ENCODE data around the gene ADAM12. TPM values are rescaled to one million over a fixed set of nuclear protein-coding genes. Genes with fewer than 3 reads are reported as not detected.
A peak's percentile ranks its signal among the peaks of the same experiment; 100 is the strongest.

Gene ADAM12
- total RNA-seq, 1 donor from 2014 or later = 3.7 TPM

- TF ChIP-seq POLR2AphosphoS5 (IDR thresholded peaks at IDR 0.05; ENCODE audit: insufficient read depth in 1 of 2, low read depth in 1 of 2) = no peak
- no peak for DNase-seq (ENCODE audit: extremely low spot score in 2 of 2)
- H3K4me1 ChIP-seq = no peaks in the 10 kb centered on the region
- no peaks in the 10 kb centered on the region for H3K27me3 ChIP-seq
- no peak overlapping the region for H3K27ac ChIP-seq
- H3K9me3 ChIP-seq = no peaks in the 10 kb centered on the region
- H3K4me3 ChIP-seq = no peak overlapping the region
- intact Hi-C loops (cut with DNase I) = no loop called here
- H3K36me3 ChIP-seq = no peaks in the 10 kb centered on the region
These were observed 128.4 kb downstream of the ADAM12 start for GRCh38 chr10:126259760-126260479.

GRCh38 chr10:126256864-126257263 is 131.4 kb downstream of the ADAM12 start:
- intact Hi-C loops (cut with DNase I) = no loop called here
- Histone ChIP-seq H3K27ac (no peak overlapping the region), H3K27me3 (no peaks in the 10 kb centered on the region), H3K9me3 (no peaks in the 10 kb centered on the region), H3K4me1 (peaks cover 14% of the 10 kb centered on the region), H3K4me3 (no peak overlapping the region), H3K36me3 (no peaks in the 10 kb centered on the region)
- no peak for DNase-seq (ENCODE audit: extremely low spot score in 2 of 2)
- no peak for TF ChIP-seq CTCF (IDR thresholded peaks at IDR 0.05)
- no peak for TF ChIP-seq POLR2A (IDR thresholded peaks at IDR 0.05)
- no peak for TF ChIP-seq POLR2AphosphoS5 (IDR thresholded peaks at IDR 0.05; ENCODE audit: insufficient read depth in 1 of 2, low read depth in 1 of 2)

- intact Hi-C loops (cut with DNase I) = no loop called here
- Histone ChIP-seq H3K27ac (no peak overlapping the region), H3K4me3 (no peak overlapping the region), H3K4me1 (peaks cover 14% of the 10 kb centered on the region), H3K27me3 (no peaks in the 10 kb centered on the region), H3K9me3 (no peaks in the 10 kb centered on the region), H3K36me3 (no peaks in the 10 kb centered on the region)
- no peak for DNase-seq (ENCODE audit: extremely low spot score in 2 of 2)
- TF ChIP-seq POLR2AphosphoS5 (IDR thresholded peaks at IDR 0.05; ENCODE audit: insufficient read depth in 1 of 2, low read depth in 1 of 2) = no peak
- TF ChIP-seq POLR2A (IDR thresholded peaks at IDR 0.05) = no peak
- no peak for TF ChIP-seq CTCF (IDR thresholded peaks at IDR 0.05)
These were observed 133.0 kb downstream of the ADAM12 start for GRCh38 chr10:126255313-126255712.

- no peak for DNase-seq (ENCODE audit: extremely low spot score in 2 of 2)
- Histone ChIP-seq H3K9me3 (no peaks in the 10 kb centered on the region), H3K4me3 (no peak overlapping the region), H3K27ac (peak overlapping the region; percentile 53), H3K4me1 (peaks cover 14% of the 10 kb centered on the region), H3K27me3 (no peaks in the 10 kb centered on the region), H3K36me3 (no peaks in the 10 kb centered on the region)
- intact Hi-C loops (cut with DNase I) = no loop called here
- TF ChIP-seq CTCF (IDR thresholded peaks at IDR 0.05) (no peak), POLR2AphosphoS5 (IDR thresholded peaks at IDR 0.05; ENCODE audit: insufficient read depth in 1 of 2, low read depth in 1 of 2) (peak in 1 of 2 donors; percentile 26), POLR2A (IDR thresholded peaks at IDR 0.05) (no peak)
These were observed 134.7 kb downstream of the ADAM12 start for GRCh38 chr10:126253611-126253998.

GRCh38 chr10:126252884-126253610 is 135.2 kb downstream of the ADAM12 start:
- H3K27ac ChIP-seq = peak overlapping the region; percentile 53
- intact Hi-C loops (cut with DNase I) = no loop called here

More at GRCh38 chr10:126252884-126253610, 135.2 kb downstream of the ADAM12 start:
- Histone ChIP-seq H3K27me3 (no peaks in the 10 kb centered on the region), H3K36me3 (no peaks in the 10 kb centered on the region), H3K9me3 (no peaks in the 10 kb centered on the region), H3K4me1 (peaks cover 14% of the 10 kb centered on the region), H3K4me3 (no peak overlapping the region)
- TF ChIP-seq CTCF (IDR thresholded peaks at IDR 0.05) (no peak), POLR2AphosphoS5 (IDR thresholded peaks at IDR 0.05; ENCODE audit: insufficient read depth in 1 of 2, low read depth in 1 of 2) (no peak), POLR2A (IDR thresholded peaks at IDR 0.05) (no peak)
- DNase-seq (ENCODE audit: extremely low spot score in 2 of 2) = no peak
